Right kidney (tissue), 1 donor: Measurements from ENCODE around the gene GPR108.
"Not testable (repeated sequence)": the region's sequence is repeated elsewhere in the genome, so short reads cannot be mapped to it uniquely, and the experiment has no call there.

ENCODE experiments used
- DNase-seq: peaks from one replicate; pipeline ENCODE4 v3.0.0-alpha.2; 2016

Gene GPR108

DNA sequence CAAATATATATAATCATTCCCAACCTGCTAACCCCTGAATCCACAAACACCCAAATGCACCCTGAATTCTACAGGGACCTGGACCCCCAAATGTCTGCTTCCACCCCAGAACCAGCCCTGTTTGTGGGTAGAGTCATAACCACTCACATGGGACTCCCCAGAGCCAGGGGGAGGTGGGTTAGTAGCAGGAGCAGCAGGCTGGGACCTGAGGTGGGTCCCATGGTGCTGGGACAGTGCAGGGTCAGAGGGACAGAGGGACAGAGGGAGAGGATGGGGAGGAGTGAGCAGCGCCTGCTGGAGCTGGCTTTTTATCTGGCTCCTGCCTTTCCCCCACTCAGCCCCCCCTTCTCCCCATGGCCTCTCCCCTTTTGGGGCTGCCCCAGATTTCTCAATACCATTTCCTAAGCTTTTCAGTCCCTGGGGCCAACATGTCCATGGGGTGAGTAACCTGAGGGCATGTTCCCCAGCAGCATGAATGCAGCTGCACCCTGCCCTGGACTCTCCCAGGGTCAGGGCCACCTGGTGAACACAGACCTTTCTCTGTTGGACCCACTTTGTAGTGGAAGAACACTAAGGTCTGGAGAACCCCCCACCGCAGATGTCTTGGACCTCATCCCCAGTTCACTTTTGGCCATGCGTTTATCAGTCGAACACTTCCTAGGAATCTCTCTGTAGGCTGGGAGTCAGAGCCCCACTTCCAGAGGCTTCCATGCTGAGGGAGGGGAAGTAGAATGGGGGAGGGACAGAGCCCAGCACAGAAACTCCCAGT is 16.8 kb downstream of the GPR108 start, which contains the start of gene C3:
C3 (minus strand) TSS at position 282 of the 769 bp plus-strand sequence; CDS start at position 221, 61 bp downstream.
- no peak for DNase-seq

DNA sequence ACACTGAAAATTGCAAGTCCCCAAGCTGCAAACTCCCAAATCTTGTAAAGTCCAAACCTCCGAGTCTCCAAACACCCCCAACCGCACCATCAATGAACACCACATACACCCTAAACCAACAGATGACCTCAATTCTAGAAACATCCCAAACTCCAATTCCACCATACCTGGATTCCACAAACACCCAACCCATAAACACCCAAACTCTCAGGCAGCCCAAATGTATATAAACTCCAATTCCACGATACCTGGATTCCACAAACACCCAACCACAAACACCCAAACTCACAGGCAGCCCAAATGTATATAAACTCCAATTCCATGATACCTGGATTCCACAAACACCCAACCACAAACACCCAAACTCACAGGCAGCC is 17.4 kb downstream of the GPR108 start:
- no peak for DNase-seq

DNA sequence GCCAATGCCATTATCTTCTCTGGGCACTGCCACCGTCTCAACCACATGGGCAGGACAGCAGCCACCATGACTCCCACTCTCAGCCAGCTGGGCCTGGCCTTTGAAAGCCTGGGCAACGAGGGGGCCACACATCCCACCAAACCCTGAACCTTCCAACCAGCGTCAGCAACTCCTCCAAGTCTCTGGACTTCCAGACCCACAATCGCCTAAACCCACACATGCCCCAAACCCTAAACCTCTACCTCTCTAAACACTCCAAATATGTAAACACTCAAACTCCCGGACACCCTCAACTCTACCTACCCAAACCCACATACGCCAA is 17.9 kb downstream of the GPR108 start:
- no peak for DNase-seq

DNA sequence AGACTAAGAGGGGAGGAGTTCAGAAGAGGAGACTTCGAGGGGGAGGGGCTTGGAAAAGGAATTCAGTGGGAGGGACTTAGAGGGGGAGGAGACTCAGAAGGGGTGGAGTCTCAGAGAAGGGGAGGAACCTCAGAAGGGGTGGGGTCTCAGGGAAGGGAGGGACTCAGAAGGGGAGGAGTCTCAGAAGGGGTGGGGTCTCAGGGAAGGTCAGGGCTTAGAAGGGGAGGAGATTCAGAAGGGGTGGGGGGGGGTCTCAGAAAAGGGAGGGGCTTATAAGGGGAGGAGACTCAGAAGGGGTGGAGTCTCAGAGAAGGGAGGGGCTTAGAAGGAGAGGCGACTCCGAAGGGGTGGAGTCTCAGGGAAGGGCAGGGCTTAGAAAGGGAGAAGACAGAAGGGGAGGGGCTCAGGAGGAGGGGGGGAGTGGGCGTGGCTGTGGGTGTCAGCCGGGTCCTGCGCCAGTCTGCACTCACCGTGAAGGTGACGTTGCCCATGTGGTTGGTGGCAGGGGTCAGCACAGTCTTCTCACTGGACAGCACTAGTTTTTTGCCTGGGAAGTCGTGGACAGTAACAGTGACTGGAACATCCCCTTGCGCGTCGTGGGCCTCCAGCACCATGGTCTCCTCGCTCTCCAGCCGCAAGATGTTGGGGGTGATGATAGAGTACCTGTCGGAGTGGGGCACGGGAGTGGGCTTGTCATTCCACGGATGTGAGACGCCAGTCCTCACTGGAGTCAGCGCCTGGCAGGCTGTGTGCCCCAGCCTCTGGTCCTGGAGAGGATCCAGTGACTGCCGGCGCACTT is 18.4 kb downstream of the GPR108 start:
- no peak for DNase-seq

DNA sequence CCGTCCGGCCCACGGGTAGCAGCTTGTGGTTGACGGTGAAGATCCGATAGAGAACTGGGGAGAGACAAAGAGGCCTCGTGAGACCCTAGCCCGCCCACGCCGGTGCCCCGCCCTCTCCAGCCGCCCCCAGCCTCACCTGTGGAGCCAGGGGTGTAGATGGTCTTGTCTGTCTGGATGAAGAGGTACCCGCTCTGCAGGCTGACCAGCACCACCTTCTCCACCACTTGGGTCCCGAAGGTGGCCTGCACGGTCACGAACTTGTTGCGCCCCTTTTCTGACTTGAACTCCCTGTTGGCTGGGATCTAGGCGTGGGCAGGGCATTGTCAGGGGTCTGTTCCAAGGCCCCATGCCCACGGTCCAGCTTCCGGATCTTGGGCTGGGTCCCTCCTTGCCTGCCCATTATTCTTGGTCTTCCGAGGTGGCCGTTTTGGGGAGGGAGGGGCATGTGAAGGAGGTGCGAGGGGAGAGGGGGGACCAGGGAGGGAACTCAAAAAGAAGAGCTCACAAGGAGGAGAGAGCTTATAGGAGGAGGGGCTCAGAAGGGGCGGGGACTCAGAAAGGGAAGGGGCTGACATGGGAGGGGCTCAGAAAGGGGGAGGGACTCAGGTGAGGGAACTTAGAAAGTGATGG is 19.2 kb downstream of the GPR108 start:
- DNase-seq, result no peak

DNA sequence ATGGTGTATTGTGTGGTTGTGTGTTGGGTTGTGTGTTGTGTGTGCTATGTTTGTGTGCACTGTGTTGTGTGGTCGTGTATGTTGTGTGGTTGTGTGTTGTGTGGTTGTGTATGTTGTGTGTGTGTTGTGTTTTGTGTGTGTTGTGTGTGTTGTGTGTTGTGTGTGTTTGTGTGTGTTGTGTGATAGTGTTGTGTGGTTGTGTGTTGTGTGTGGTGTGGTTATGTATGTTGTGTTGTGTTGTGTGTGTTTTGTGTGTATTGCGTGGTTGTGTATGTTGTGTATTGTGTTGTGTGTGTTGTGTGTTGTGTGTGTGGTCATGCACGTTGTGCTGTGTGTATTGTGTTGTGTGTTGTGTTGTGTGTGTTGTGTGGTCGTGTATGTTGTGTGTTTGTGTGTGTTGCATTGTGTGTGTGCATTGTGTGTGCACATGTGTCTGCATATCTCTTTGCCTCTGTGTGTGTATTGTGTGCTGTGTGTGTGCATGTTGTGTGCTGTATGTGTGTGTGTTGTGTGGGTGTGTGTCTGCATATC is 19.9 kb downstream of the GPR108 start:
- no peak for DNase-seq

DNA sequence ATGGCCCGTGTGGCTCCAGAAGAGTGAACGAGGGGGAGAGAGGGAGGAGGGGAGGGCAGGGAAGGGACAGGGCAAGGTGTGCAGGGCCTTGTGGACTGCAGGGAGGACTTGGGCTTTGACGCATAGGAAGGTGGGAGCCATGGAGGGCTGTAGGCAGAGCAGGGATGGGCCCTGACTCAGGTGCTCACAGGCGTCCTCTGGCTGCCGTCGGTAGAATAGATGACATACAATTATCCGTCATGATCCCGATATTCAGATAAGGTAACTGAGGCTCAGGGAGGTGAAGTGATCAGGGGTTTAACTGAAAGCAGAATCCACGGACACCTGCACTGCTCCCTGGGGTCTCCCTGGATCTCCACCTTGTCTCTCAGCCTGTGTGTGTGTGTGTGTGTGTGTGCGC is 20.3 kb downstream of the GPR108 start:
- no peak for DNase-seq

DNA sequence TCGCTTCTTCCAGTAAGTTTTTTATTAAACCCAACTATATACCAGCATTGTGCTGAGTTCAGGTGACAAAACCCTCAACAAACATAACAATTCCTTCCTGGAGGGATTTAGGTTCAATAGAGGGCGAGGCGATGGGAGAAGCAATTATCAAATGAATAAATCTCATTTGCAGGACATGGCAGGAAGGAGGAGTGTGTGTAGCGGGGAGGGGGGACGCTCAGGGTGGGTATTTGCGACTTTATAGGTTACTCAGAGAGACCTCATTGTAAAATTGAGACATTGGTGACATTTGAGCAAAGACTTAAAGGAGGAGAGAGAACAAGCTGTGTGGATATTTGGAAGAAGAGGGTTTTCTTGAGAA is 20.8 kb downstream of the GPR108 start:
- DNase-seq, result no peak

DNA sequence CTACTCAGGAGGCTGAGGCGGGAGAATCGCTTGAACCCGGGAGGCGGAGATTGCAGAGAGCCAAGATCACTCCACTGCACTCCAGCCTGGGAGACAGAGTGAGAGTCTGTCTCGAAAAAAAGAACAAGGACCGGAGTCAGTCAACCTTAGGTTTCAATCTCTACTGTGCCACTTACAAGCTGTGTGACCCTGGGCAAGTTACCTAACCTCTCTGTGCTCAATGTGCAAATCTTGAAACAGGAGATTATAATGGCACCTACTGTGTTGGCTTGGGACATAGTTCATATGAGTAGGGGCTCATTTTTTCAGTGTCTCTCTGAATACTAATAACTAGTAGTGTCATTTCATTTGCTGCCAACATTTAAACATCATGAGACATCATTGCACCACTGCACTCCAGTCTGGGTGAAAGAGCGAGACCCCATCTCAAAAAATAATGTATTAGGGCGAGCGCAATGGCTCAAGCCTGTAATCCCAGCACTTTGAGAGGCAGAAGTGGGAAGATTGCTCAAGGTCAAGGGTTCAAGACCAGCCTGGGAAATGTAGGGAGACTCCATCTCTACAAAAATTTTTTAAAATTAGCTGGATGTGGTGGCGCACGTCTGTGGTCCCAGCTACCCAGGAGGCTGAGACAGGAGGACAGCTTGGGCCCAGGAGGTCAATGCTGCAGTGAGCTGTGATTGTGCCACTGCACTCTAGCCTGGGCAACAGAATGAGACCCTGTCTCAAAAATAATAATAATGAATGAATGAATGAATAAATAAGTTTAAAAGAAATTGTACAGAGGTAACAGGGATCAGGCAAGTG is 22.4 kb downstream of the GPR108 start:
- DNase-seq, result no peak

DNA sequence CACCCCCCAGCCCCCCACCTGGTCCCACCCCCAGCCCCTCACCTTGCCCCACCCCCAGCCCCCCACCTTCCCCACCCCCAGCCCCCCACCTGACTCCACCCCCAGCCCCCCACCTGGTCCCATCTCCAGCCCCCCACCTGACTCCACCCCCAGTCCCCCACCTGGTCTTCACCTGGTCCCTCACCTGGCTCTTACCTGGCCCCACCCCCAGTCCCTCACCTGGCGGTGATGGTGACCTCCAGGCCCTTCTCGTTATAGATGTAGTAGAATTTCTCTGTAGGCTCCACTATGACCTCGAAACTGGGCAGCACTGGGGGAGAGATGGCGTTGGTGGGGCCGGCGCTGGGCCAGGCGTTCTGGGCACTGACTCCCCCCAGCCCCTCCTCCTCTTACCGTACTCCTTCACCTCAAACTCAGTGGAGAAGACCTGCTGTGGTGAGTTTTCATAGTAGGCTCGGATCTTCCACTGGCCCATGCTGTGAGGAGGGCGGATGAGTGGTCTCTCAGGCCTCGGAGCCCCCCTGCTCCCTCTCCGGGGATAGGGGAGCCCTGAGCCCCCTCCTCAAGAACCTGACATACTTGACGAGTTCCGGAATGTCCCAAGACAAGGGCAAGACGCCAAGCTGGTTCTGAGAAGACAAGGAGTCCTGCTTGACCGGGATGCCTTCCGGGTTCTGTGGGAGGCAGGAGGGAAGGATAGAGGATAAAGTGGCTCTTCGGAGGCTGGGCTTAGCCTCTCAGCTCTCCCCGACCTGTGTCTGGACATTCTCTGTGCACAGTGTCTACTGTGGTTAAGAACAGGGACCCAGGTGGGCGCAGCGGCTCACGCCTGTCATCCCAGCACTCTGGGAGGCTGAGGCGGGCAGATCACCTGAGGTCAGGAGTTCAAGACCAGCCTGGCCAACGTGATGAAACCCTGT is 23.3 kb downstream of the GPR108 start:
- no peak for DNase-seq

DNA sequence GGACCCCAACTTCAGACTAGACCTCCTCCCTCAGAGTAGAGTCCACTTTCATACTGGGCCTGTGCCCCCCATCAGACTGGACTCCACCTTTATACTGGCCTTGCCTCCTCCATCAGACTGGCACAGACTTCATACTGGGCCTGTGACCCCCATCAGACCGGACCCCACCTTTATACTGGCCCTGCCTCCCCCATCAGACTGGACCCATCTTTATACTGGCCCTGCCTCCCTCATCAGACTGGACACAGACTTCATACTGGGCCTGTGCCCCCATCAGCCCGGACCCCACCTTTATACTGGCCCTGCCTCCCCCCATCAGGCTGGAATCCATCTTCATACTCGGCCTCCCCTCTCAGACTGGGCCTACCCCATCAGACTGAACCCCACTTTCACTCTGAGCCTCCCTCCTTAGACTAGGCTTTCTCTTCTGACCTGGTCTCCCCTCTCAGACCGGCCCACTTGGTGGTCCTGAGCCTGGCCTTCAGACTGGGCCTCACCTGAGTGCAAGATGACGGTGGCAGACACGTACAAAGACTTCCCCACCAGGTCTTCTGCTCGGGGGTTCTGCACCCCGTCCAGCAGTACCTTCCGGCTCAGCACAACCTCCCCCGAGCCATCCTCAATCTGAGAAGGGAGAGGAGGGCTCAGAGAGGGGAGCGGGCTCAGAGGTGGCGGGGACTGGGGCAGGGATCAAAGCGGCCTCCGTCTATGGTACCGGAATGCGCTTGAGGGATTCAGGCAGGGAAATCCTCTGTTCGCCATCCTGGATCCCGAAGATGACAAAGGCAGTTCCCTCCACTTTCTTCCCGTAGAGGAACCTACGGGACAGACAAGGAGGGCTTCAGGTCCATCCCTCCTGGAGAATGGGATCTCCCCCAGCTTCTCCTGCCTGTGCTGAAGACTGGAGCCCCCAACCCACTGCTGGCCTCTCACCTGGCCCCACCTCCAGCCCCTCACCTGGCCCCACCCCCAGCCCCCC is 24.4 kb downstream of the GPR108 start:
- DNase-seq, result no peak

DNA sequence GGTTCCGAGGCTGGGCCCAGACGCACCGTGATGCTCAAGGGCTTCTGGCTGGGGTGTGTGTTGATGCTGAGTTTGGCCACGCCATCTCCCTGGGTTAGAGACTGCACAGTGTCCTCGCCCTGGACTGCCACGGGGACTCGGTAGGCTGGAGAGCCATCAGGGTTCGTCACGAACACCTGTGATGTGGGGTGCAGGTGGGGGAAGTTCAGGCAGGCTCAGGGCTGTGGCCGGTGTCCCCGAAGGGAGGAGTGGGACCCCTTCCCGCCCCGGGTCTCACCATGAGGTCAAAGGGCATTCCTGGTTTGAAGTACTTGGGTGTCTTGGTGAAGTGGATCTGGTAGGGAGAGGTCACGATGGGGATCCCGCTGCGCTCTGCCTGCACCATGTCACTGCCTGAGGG is 25.1 kb downstream of the GPR108 start:
- DNase-seq, result no peak

DNA sequence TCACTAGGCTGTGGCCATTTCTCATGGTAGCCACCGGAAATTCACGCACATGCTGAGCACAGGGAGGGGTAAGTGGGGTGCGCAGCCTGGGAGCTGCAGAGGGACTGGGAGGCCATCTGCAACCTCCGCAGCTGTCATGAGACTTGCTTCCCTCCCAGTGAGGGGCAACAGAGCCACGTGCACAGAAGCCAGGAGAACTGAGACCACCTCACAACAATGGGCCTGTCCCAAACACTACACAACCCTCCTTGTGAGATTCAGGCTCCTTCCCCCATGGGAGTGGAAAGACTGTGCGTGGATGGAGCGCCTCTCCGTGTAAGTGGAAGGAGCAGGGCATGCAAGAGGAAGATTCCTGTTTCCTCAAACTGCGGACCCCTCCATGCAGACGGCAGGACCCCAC is 25.8 kb downstream of the GPR108 start:
- no peak for DNase-seq

DNA sequence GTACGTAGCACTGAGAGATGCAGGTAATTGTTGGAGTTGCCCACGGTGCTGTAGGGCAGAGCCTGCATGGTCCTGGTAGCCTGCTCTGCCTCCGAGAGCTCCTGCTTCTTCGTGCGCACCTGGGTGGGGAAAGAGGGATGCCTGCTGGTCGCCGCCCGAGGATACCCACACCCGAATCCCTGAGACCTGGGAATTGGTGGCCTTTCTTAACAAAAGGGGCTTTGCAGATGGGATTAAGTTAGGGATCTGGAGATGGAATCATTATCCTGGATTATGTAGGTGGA is 26.4 kb downstream of the GPR108 start:
- no peak for DNase-seq

DNA sequence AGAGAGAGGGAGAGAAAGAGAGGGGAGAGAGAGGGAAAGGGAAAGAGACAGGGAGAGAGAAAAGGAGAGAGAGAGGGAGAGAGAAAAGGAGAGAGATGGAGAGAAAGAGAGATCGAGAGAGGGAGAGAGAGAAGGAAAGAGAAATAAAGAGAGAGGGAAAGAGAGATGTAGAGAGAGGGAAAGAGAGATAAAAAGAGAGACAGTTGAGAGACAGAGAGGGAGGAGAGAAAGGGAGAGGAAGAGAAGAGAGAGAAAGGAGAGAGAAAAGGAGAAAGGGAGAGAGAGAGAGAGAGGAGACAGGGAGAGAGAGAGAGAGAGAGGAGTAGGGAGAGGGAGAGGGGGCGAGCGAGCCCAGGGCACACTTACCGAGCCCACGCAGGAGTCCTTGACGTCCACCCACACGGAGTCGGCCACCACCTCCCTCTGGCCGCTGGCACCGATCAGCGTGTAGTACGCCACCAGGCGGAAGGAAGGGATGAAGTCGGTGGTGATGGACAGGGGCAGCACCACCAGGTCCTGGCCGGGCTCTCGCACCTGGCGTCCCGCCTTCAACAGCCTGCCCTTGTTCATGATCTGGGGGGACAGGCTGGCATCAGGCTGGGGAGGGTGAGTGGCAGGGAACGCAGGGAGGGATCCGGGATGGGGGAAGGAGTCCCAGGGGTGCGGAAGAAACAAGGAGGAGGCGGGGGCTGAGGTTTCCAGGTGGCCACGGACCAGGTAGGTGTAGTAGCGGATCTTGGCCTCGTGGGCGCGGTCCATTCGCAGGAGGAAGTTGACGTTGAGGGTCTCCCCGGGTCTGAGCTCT is 26.9 kb downstream of the GPR108 start:
- DNase-seq, result no peak

DNA sequence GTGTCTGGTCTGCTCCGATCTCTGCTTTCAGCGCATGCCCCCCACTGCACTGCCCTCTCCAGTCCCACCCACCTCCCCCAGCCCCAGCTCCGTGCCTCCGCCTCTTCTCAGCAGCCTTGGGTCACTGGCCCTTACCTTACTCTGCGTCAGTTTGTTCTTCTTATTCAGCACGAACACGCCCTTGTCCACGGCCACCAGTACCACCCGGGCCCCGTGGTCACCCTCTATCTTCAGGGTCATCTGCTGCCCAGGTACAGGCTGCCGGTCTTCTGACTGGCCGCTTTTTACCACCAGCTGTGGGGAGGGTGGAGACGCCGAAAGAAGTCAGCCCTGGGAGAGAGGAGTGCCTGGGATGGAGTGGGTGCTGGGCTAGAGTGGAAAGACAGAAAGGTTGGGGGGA is 27.8 kb downstream of the GPR108 start:
- no peak for DNase-seq

DNA sequence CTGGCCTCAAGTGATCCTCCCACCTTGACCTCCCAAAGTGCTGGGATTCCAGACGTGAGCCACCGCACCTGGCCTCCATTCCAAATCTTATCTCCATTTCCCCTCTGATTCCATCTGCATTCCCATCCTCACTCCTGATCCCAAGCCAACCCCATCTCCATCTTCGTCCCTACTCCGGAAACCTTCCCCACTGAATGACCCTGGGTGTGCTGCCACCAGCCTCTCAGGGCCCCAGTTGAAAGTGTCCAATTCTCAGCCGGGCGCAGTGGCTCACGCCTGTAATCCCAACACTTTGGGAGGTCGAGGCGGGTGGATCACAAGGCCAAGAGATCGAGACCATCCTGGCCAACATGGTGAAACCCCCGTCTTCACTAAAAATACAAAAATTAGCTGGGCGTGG is 28.5 kb downstream of the GPR108 start:
- not testable (repeated sequence) for DNase-seq

DNA sequence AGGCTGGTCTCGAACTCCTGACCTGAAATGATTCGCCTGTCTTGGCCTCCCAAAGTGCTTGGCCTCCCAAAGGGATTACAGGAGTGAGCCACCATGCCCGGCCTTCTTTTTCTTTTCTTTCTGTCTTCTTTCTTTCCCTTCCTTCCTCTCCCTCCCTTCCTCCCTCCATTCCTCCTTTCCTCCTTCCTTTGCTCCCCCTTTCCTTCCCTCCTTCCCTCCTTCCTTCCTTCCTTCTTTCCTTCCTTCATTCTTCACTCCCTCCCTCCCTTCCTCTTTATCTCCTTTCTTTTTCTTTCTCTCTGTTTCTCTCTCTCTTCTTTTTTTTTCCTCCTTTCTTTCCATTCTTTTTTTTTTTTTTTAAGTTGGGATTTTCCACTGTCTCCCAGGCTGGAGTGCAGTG is 29.0 kb downstream of the GPR108 start:
- no peak for DNase-seq

DNA sequence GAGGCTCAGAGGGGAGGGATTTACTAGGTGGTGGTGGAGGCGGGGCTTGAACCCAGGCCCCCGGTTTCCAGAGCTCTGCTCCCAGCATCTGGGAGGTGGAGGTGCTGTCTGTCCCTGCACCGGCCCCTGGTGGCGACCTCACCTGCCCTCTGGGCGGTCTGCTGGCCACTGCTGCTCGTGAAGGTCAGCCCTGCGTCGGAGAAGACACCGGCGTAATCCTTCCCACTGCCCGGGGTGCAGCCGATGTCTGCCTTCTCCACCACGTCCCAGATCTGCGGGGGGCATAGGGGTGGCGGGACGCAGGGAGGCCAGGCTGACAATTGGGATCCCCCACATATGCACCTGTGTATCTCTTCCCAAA is 29.7 kb downstream of the GPR108 start:
- DNase-seq, result no peak
